ELF-1 (cell line): Measurements from ENCODE around the gene CALCA.
A peak's percentile ranks its signal among the peaks of the same experiment; 100 is the strongest.
"Not testable (repeated sequence)": the region's sequence is repeated elsewhere in the genome, so short reads cannot be mapped to it uniquely, and the experiment has no call there.

Source experiments
- DNase-seq: peaks from one replicate; pipeline ENCODE4 v3.0.0-alpha.2; 2016; ENCODE audit warnings: low read depth, low spot score

CALCA gene

GRCh38 chr11:14971865-14972580 is at the start of gene CALCA:
Gene CALCA, minus strand, starts transcription at chr11:14972351. Its CDS starts 1,159 bp downstream, at chr11:14971192.
- DNase-seq, result peak; percentile 38

- DNase-seq, result no peak
Measured at GRCh38 chr11:15016200-15016599, 44.0 kb upstream of the CALCA start.

- peak; percentile 24 for DNase-seq
Measured at GRCh38 chr11:15011776-15012345, 39.7 kb upstream of the CALCA start.

GRCh38 chr11:15010865-15011264 is 38.7 kb upstream of the CALCA start:
- DNase-seq, result no peak

GRCh38 chr11:15006139-15006759 is 34.1 kb upstream of the CALCA start:
- DNase-seq, result peak; percentile 56

GRCh38 chr11:14988133-14988532 is 16.0 kb upstream of the CALCA start:
- not testable (repeated sequence) for DNase-seq

GRCh38 chr11:14981507-14981906 is 9.4 kb upstream of the CALCA start:
- DNase-seq, result no peak

GRCh38 chr11:14980854-14981253 is 8.7 kb upstream of the CALCA start:
- no peak for DNase-seq

GRCh38 chr11:14977101-14977880 is 5.1 kb upstream of the CALCA start:
- DNase-seq, result no peak

- DNase-seq, result peak; percentile 69
Measured at GRCh38 chr11:14975252-14975587, 3.1 kb upstream of the CALCA start.

- peak; percentile 89 for DNase-seq
Measured at GRCh38 chr11:14974515-14975251, 2.5 kb upstream of the CALCA start.

GRCh38 chr11:14973621-14974514 is 1.7 kb upstream of the CALCA start:
- DNase-seq, result peak; percentile 68

- DNase-seq, result no peak
Measured at GRCh38 chr11:14972581-14973495, 687 bp upstream of the CALCA start.

- peak; percentile 89 for DNase-seq
Measured at GRCh38 chr11:14969901-14970323, 2.2 kb downstream of the CALCA start.

- DNase-seq, result no peak
Measured at GRCh38 chr11:14967581-14968243, 4.4 kb downstream of the CALCA start.

- DNase-seq, result no peak
Measured at GRCh38 chr11:14956111-14956510, 16.0 kb downstream of the CALCA start.

- DNase-seq, result no peak
Measured at GRCh38 chr11:14954581-14954980, 17.6 kb downstream of the CALCA start.

- DNase-seq, result no peak
Measured at GRCh38 chr11:14953904-14954303, 18.2 kb downstream of the CALCA start.
